Right ventricle myocardium inferior (tissue), 1 donor: ENCODE measurements around the gene FAAH. TPM values are rescaled to one million over a fixed set of nuclear protein-coding genes. Genes with fewer than 3 reads are reported as not detected.
A peak's percentile ranks its signal among the peaks of the same experiment; 100 is the strongest.

Experiments
- ATAC-seq: fragments of 200-7000 bp; cut with Tn5 transposase; one replicate; pipeline ENCODE4 v1.9.1; 2020; ENCODE audit warnings: mild to moderate bottlenecking, moderate library complexity
- DNase-seq: peaks from one replicate; pipeline ENCODE4 v3.0.0; 2021; ENCODE audit errors: missing footprints
- intact Hi-C: fragments of 100-400 bp; cut with DNase I; formaldehyde crosslinking; loops from one replicate; pipeline ENCODE4 v1.11.0; 2022
- total RNA-seq: library from RNA; stranded (reverse); fragmentation: NEBNext Ultra II Directional; extraction: Animal tissue kit (Norgen Biotek cat#: 25700); gene quantifications from one replicate; pipeline ENCODE4 v1.2.1, GENCODE V29; 2021
- donor health status: DM: no; HTN: yes; CAD: no; lungs with severe emphysema.

FAAH gene
- total RNA-seq, 1 donor from 2014 or later = 5.5 TPM

GRCh38 chr1:46412893-46413595 lies 18.9 kb downstream of the FAAH start:
- intact Hi-C loops = no loop called here
- ATAC-seq = peak; percentile 58
- DNase-seq = no peak

GRCh38 chr1:46413596-46413985 lies 19.5 kb downstream of the FAAH start:
- DNase-seq (no peak), ATAC-seq (no peak)
- intact Hi-C loops = no loop called here

GRCh38 chr1:46415514-46415913 lies 21.4 kb downstream of the FAAH start:
- intact Hi-C loops = no loop called here
- no peak for DNase-seq
- no peak for ATAC-seq

GRCh38 chr1:46418976-46419375 lies 24.9 kb downstream of the FAAH start:
- ATAC-seq (no peak), DNase-seq (no peak)
- intact Hi-C loops = no loop called here

- no peak for DNase-seq
- no peak for ATAC-seq
- intact Hi-C loops = no loop called here
These were observed 26.4 kb downstream of the FAAH start for GRCh38 chr1:46420533-46420915.

- intact Hi-C loops = no loop called here
- ATAC-seq (no peak), DNase-seq (no peak)
These were observed 27.6 kb downstream of the FAAH start for GRCh38 chr1:46421739-46422138.

- DNase-seq = no peak
- no peak for ATAC-seq
- intact Hi-C loops = no loop called here
These were observed 28.2 kb downstream of the FAAH start for GRCh38 chr1:46422261-46422871.

GRCh38 chr1:46423574-46424240 lies 29.6 kb downstream of the FAAH start:
- intact Hi-C loops = no loop called here
- DNase-seq = no peak
- no peak for ATAC-seq

- intact Hi-C loops = no loop called here
- ATAC-seq = no peak
- DNase-seq = no peak
These were observed 30.6 kb downstream of the FAAH start for GRCh38 chr1:46424730-46425129.

- ATAC-seq (peak; percentile 59), DNase-seq (no peak)
- intact Hi-C loops = no loop called here
These were observed 31.6 kb downstream of the FAAH start for GRCh38 chr1:46425726-46426125.

- intact Hi-C loops = no loop called here
- ATAC-seq (no peak), DNase-seq (no peak)
These were observed 33.4 kb downstream of the FAAH start for GRCh38 chr1:46427541-46427940.

- DNase-seq = no peak
- intact Hi-C loops = no loop called here
- no peak for ATAC-seq
These were observed 35.3 kb downstream of the FAAH start for GRCh38 chr1:46429436-46429835.

- intact Hi-C loops = no loop called here
- DNase-seq (no peak), ATAC-seq (no peak)
These were observed 37.6 kb downstream of the FAAH start for GRCh38 chr1:46431695-46432094.

GRCh38 chr1:46432781-46433327 lies 38.7 kb downstream of the FAAH start:
- intact Hi-C loops = no loop called here
- ATAC-seq (no peak), DNase-seq (no peak)

GRCh38 chr1:46434358-46434757 lies 40.2 kb downstream of the FAAH start:
- DNase-seq (no peak), ATAC-seq (no peak)
- intact Hi-C loops = no loop called here

GRCh38 chr1:46436844-46437243 lies 42.7 kb downstream of the FAAH start:
- intact Hi-C loops = no loop called here
- DNase-seq (no peak), ATAC-seq (no peak)

GRCh38 chr1:46437723-46438122 lies 43.6 kb downstream of the FAAH start:
- intact Hi-C loops = no loop called here

GRCh38 chr1:46438346-46438745 lies 44.2 kb downstream of the FAAH start:
- intact Hi-C loops = no loop called here
- ATAC-seq (no peak), DNase-seq (no peak)

More at GRCh38 chr1:46437723-46438122, 43.6 kb downstream of the FAAH start:
- ATAC-seq (no peak), DNase-seq (no peak)

GRCh38 chr1:46440478-46440877 lies 46.4 kb downstream of the FAAH start:
- DNase-seq (no peak), ATAC-seq (no peak)
- intact Hi-C loops = loop anchor here (10.0 kb wide), 1 partner anchor 284 kb away; no protein-coding TSS in a partner anchor
